GM12891 (cell line): Measurements from ENCODE around the gene S100PBP.

Experiments
- DNase-seq: peaks from one replicate; pipeline ENCODE4 v3.0.0; 2011; ENCODE audit warnings: low spot score; ENCODE audit not compliant: insufficient read length
- FAIRE-seq: peaks from 2 replicates; lab custom pipeline; 2011; peaks lifted over from hg19 to GRCh38; lab: Jason Lieb, UNC
- PAX5 ChIP-seq: IDR thresholded peaks from 2 replicates; pipeline ENCODE4 v1.6.1; 2011; ENCODE audit warnings: low read length, moderate library complexity, mild to moderate bottlenecking; ENCODE audit not compliant: insufficient read depth, severe bottlenecking
- POLR2A ChIP-seq: IDR thresholded peaks from 2 replicates; pipeline ENCODE4 v1.6.1; 2011; ENCODE audit warnings: low read depth, low read length, control low read depth
- POLR2AphosphoS5 ChIP-seq: IDR thresholded peaks from 2 replicates; pipeline ENCODE4 v1.6.1; 2011; ENCODE audit warnings: low read depth, low read length, control low read depth
- POU2F2 ChIP-seq: IDR thresholded peaks from 2 replicates; pipeline ENCODE4 v1.6.1; 2011; ENCODE audit warnings: low read depth, mild to moderate bottlenecking, control low read depth, low read length, moderate library complexity
- SPI1 ChIP-seq: IDR thresholded peaks from 2 replicates; pipeline ENCODE4 v1.6.1; 2011; ENCODE audit warnings: low read depth, low read length, control low read depth
- TAF1 ChIP-seq: IDR thresholded peaks from 2 replicates; pipeline ENCODE4 v1.6.1; 2011; ENCODE audit warnings: low read depth, low read length, control low read depth

The S100PBP gene

GRCh38 chr1:32873484-32873883, 56.0 kb downstream of the S100PBP start:
- DNase-seq (no peak), FAIRE-seq (no peak)
- TF ChIP-seq POLR2AphosphoS5 (no peak), PAX5 (no peak), POLR2A (no peak), TAF1 (no peak), POU2F2 (no peak), SPI1 (no peak)

- TF ChIP-seq POU2F2 (no peak), TAF1 (no peak), SPI1 (no peak), POLR2A (no peak), PAX5 (no peak), POLR2AphosphoS5 (no peak)
- no peak for DNase-seq
Observed at GRCh38 chr1:32874860-32875752, 57.7 kb downstream of the S100PBP start.

DNA sequence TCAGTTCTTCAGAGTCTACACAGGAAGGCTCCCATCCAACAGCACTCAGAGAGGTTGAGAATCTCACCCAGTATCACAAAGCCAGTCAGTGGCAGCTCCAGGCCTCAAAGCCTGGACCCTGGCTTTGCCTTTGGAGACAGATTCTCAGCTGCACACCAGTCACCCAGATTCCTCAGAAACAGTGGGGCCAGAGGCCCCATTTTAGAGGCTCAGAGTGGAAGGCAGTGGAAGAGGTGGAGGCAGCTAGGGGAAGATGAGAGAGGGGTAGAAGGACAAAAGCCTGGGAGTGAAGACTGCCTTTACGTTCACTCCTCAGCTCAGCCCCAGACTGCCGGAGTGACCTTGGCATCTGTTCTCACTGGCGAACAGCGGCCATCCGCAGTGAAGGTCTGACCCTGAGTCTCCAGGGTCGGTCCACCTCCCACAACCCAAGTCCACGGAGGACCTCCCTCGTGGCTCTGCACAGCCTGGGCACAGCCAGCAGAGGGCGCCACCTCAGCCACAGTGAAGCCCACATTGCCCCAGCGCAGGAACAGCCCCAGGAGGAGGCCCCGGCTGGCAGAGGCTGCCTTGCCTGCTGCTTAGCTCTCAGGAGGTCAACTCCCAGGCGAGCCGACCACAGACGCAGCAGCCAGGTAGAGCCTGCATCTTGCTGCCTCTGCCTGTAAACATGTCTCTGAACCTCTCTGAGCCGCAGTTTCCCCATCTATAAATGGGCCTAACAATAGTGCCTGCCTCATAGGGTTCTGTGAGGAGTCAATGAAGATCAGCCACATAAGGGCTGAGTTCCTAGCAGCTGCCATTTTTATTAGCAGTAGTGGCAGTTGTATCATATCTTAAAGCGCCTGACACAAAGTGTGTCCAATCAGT, 59.1 kb downstream of the S100PBP start:
- TF ChIP-seq POLR2A (no peak), PAX5 (no peak), SPI1 (no peak), TAF1 (no peak), POLR2AphosphoS5 (no peak), POU2F2 (no peak)
- peak; percentile 83 for FAIRE-seq
- DNase-seq, result peak; percentile 75

More at GRCh38 chr1:32874860-32875752, 57.7 kb downstream of the S100PBP start:
- peak; percentile 9 for FAIRE-seq

DNA sequence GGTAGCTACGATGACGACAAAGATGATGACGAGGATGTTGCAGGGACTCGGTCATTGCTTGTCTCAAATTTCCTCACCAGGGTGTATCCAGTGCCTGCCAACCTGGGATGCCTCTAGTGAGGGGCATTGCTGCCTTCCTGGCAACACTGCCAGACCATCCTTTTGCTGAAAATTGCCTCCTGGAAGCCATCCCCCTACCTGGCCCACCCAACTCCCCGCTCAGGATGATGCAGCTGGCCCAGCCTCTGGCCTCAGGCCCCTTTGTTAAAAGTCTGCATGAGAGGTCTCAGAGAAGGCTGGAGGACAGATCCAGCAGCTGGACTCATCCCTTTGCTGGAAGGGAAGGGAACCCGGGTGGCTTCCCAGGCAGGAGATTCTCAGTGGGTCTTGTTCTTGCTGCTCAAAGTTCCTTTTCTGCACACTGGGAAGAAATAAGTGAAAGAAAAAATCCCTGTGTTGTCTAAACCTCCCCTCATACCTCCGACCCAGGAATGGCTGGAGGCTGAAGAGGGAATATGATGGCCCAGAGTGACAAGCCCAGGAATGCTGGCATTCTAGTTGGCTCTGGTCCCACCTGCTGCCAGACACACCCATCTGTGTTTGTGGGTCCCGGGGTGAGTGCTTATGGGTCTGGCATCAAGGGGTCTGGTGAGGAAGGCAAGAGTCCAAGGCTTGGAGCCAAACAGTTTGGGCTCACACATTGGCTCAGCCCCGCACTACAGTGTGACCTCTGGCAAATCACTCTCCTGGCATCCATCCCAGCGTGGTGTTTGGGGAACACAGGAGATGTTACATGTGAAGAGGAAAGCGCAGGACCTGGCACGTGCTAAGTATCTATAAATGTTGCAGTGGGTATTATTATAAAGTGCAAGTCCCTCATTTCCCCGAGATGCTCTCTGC, 60.0 kb downstream of the S100PBP start:
- FAIRE-seq, result no peak
- no peak for DNase-seq
- TF ChIP-seq POLR2A, result no peak

DNA sequence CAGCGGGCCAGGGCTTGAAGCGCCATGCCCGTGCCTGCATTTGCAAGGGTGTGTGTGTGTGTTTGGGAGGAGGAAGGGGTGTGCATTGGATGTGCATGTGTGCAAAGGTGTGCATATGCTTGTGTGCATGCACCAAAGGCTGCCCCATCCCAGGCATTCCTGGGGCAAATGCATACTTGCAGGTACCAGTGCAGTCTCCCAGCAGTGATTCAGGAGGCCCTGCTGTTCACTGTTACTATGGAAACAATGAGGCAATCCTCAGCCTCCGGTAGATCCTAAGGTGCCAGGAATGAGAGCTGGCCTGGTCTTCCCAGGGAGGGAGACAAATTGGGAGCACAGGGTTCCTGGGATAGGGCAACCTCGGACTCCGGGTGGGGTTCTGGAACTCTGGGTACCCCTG, 60.7 kb downstream of the S100PBP start:
- TF ChIP-seq POLR2A (no peak), PAX5 (no peak), POU2F2 (no peak), POLR2AphosphoS5 (no peak), SPI1 (no peak), TAF1 (no peak)
- DNase-seq (no peak), FAIRE-seq (no peak)

DNA sequence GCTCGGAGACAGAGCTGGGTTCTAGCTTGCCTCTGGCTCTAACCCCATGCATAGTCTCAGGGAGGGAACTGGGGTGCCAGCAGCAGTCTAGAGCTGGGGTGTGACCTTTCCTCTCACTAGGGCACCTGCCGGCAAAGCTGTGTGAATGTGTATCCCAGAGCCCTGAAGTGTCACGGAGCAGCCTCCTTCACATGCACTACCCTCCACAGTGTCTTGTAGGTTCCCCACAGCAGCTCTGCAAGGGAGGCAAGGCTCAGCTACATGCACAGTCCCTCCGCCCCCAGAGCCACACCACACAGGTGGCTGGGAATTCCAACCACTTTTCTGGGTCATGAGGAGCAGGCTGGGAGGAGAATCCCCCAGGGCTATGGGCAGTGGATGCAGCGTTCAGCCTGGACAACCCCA, 61.2 kb downstream of the S100PBP start:
- TF ChIP-seq POU2F2, result no peak
- no peak for TF ChIP-seq PAX5
- TF ChIP-seq POLR2AphosphoS5, result no peak
- TF ChIP-seq POLR2A, result no peak
- no peak for TF ChIP-seq SPI1
- TF ChIP-seq TAF1, result no peak
- no peak for DNase-seq
- FAIRE-seq, result no peak

- DNase-seq (no peak), FAIRE-seq (no peak)
- TF ChIP-seq SPI1 (no peak), TAF1 (no peak), PAX5 (no peak), POLR2A (no peak), POU2F2 (no peak), POLR2AphosphoS5 (no peak)
Observed at GRCh38 chr1:32881291-32881690, 63.8 kb downstream of the S100PBP start.

DNA sequence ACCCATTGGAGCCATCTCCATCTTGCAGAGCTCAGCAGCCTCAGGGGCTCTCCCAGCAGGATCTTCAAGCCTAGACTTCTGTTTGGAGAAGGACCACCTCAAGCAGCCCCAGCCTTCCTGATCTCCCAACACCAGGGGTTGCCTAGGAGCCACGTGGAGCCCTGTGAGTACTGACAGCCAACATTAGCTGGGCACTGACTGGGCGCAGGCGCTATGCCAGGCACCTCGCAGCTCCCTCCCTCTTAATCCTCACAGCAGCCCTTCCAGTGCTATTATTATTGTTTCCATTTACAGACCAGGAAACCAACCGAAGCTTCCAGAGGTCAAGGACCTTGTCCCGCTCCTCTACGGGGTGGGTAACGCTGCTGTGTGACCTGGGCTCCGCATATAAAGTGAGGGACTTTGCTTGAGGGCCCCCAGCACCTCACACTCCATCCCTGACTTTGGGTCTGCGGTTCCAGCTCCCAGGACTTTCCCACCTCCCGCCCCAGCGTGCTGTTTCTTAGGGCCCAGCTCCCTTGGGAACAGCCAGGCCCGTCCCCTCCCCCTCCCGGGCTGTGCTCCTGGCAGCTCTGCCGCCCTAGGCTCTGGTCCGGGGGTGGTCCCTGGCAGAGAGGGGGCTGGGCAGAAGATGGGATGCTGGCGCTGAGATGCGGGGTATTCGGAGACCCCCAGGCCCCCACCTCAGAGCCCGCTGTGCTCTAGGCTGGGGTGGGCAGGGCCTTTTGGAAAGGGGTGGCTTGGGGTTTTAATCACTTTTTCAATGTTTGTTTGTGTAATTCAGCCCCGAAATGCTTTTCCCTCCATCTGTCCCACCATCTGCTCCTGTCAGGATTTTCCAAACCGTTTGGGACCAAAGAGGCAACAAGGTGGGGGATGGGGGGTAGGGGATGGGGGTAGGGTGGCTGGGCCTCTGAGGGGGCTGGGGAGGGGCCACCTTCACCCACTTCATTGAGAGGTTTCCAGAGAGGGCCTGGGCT, 64.7 kb downstream of the S100PBP start:
- no peak for TF ChIP-seq POLR2AphosphoS5
- no peak for TF ChIP-seq SPI1
- DNase-seq (no peak), FAIRE-seq (no peak)

GRCh38 chr1:32883338-32884031, 66.0 kb downstream of the S100PBP start:
- TF ChIP-seq POLR2AphosphoS5 (no peak), TAF1 (no peak), PAX5 (no peak), SPI1 (no peak)
- FAIRE-seq (no peak), DNase-seq (no peak)
